ENCODE measurements around the gene EMP2. TPM values are rescaled to one million over a fixed set of nuclear protein-coding genes. Genes with fewer than 3 reads are reported as not detected.

Gene EMP2
- total RNA-seq, 1 donor from 2014 or later = 8.6 TPM

- Mint-ChIP-seq H3K4me3 (ENCODE audit: unreplicated experiment) (no peak overlapping the region), H3K27me3 (ENCODE audit: unreplicated experiment) (peaks cover 2% of the 10 kb centered on the region), H3K9me3 (ENCODE audit: unreplicated experiment) (no peaks in the 10 kb centered on the region), H3K4me1 (ENCODE audit: unreplicated experiment) (peaks cover 3% of the 10 kb centered on the region), H3K27ac (ENCODE audit: unreplicated experiment) (no peak overlapping the region), H3K36me3 (ENCODE audit: low read depth, unreplicated experiment) (no peaks in the 10 kb centered on the region)
- DNase-seq (ENCODE audit: low spot score) = no peak
- no peak for TF ChIP-seq CTCF (IDR thresholded peaks at IDR 0.05; ENCODE audit: unreplicated experiment)
These were observed 38.4 kb upstream of the EMP2 start for GRCh38 chr16:10618710-10619209.

DNA sequence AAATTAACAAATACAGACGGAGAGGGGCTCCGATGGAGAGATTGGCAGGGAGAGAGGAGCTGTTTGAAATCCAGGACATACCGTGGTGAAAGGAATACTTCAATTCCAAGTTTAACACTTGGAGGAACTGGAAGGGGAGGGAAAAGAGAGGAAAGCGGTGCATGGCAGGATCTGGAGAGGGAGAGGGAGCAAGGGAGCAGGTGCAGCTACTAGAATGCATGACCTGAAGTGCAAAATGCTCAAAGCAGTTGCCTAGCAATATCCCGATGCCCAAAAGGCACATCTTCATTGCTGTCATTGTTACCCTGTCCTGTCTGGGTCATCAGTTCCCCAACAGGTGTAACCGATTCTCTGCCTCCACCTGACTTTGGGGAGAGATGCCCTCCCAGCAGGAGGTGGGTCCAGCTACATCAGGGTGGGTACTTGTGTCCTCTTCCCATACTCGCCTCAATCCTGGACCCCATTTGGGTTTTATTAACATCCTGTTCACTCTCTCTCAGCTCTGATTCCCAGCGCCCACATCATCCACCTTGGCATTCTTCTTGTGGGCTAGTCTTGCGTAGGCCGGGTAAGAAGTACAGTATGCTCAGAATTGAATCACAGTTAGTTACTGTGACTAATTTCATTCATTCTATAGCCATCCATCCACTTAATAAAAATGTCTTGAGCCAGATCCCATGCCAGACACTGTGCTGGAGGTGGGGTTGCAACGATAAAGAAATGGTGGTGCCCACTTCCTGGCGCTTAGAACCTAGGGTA is 37.4 kb upstream of the EMP2 start:
- Mint-ChIP-seq H3K4me3 (ENCODE audit: unreplicated experiment) (no peak overlapping the region), H3K4me1 (ENCODE audit: unreplicated experiment) (peaks cover 2% of the 10 kb centered on the region), H3K27ac (ENCODE audit: unreplicated experiment) (no peak overlapping the region)

GRCh38 chr16:10616756-10617640 is 36.6 kb upstream of the EMP2 start:
- H3K27me3 Mint-ChIP-seq (ENCODE audit: unreplicated experiment) = peaks cover 2% of the 10 kb centered on the region
- peaks cover 2% of the 10 kb centered on the region for H3K4me1 Mint-ChIP-seq (ENCODE audit: unreplicated experiment)
- TF ChIP-seq CTCF (IDR thresholded peaks at IDR 0.05; ENCODE audit: unreplicated experiment) = no peak
- no peaks in the 10 kb centered on the region for H3K36me3 Mint-ChIP-seq (ENCODE audit: low read depth, unreplicated experiment)
- no peak overlapping the region for H3K4me3 Mint-ChIP-seq (ENCODE audit: unreplicated experiment)
- no peak overlapping the region for H3K27ac Mint-ChIP-seq (ENCODE audit: unreplicated experiment)
- H3K9me3 Mint-ChIP-seq (ENCODE audit: unreplicated experiment) = no peaks in the 10 kb centered on the region
- no peak for DNase-seq (ENCODE audit: low spot score)

More for the DNA sequence above, 37.4 kb upstream of the EMP2 start:
- no peak for TF ChIP-seq CTCF (IDR thresholded peaks at IDR 0.05; ENCODE audit: unreplicated experiment)
- peaks cover 2% of the 10 kb centered on the region for H3K27me3 Mint-ChIP-seq (ENCODE audit: unreplicated experiment)
- H3K9me3 Mint-ChIP-seq (ENCODE audit: unreplicated experiment) = no peaks in the 10 kb centered on the region
- H3K36me3 Mint-ChIP-seq (ENCODE audit: low read depth, unreplicated experiment) = no peaks in the 10 kb centered on the region
- DNase-seq (ENCODE audit: low spot score) = no peak

GRCh38 chr16:10616419-10616755 is 36.0 kb upstream of the EMP2 start:
- Mint-ChIP-seq H3K27me3 (ENCODE audit: unreplicated experiment) (peaks cover 2% of the 10 kb centered on the region), H3K9me3 (ENCODE audit: unreplicated experiment) (no peaks in the 10 kb centered on the region), H3K4me3 (ENCODE audit: unreplicated experiment) (no peak overlapping the region), H3K36me3 (ENCODE audit: low read depth, unreplicated experiment) (no peaks in the 10 kb centered on the region), H3K4me1 (ENCODE audit: unreplicated experiment) (peaks cover 2% of the 10 kb centered on the region), H3K27ac (ENCODE audit: unreplicated experiment) (no peak overlapping the region)
- TF ChIP-seq CTCF (IDR thresholded peaks at IDR 0.05; ENCODE audit: unreplicated experiment) = no peak
- DNase-seq (ENCODE audit: low spot score) = no peak

Measured in endothelial cell (in vitro differentiated cells).